Hypothalamus (tissue), 51 donors: Measurements from ENCODE around the gene KRT78.

Source experiments
- DNase-seq, 51 donors: peaks; one replicate each; lab custom pipeline; 2025; lab: John Stamatoyannopoulos, UW

KRT78 gene

DNA sequence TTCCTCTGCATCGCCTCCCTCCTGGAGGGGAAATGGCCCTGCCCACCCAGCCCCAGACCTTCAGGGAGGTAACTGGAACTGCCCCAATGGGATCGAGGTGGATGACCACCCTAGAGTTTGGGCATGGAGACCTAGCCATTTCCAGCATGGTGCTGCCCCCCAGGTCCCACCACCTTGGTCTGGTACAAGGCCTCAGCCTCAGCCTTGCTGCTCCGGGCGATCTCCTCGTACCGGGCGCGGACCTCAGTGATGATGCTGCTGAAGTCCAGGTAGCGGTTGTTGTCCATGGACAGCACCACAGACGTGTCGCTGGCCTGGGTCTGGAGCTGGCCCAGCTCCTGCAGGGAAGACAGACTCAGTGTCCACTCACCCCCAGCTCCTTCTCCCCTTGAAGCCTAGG is 4.4 kb downstream of the KRT78 start:
- DNase-seq, result no peak

DNA sequence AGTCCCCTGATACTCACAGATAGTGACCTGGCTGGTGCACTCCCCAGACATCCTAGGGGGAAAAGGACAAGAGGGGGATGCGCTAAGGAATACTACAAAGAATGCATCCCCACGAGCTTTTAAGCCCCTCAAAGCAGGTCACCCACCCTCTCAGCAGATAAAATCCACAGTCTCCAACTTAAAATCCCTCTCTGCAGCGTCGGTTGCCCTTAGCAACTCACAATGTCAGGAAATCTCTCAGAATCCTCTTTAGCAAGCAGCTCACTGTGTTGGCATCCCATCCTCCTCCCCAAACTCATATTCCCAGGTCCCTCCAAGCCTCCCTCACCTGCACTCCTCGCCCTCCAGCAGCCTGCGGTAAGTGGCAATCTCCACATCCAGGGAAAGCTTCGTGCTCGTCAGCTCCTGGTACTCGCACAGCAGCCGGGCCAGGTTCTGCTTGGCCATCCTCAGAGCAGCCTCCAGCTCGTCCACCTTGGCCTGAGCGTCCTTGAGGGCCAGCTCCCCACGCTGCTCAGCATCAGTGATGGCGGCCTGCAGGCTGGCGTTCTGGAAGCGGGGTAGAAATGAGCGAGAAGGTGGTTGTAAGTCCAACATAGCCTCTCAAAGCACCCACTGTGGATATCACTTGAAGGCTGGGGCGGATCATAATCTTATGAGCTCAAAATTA is 9.2 kb downstream of the KRT78 start:
- DNase-seq, result no peak

DNA sequence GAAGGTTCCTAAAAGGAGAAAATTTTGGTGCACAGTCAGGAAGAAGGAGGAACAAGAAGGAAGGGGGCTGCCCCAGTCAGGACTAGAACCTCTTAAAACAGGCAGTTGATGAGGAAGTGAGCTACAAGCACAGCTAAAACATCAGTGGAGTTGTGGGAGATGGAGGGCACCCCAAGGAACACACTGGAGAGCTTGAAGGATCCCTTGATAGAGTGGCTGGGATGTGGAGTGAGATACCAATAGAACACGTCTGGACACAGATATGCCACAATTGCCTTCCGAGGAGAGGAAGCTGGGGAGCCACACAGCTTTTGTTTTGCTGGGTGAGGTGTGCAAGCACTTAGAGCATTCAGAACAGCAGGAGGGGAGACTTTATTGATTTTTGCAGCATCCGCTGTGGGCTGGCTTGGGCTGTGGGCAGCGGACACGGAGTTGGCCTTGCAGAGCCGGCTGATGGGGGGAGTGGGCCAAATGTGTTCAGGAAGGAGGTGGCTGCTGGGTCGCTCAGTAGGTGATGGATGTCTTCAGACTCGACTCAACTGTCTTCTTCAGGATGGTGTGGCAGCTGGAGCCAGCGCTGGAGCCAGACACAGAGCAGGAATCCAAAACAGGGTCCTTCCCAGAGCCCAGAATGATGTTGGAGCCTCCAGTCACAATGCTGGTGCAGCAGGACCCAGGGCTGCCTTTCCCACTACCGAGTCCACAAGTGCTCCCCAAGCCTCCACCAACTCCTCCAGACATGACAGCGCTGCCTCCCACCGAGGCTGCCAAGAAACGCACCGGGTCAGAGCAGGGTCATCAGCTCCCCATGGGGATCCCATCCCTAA is 10.0 kb downstream of the KRT78 start:
- no peak for DNase-seq

DNA sequence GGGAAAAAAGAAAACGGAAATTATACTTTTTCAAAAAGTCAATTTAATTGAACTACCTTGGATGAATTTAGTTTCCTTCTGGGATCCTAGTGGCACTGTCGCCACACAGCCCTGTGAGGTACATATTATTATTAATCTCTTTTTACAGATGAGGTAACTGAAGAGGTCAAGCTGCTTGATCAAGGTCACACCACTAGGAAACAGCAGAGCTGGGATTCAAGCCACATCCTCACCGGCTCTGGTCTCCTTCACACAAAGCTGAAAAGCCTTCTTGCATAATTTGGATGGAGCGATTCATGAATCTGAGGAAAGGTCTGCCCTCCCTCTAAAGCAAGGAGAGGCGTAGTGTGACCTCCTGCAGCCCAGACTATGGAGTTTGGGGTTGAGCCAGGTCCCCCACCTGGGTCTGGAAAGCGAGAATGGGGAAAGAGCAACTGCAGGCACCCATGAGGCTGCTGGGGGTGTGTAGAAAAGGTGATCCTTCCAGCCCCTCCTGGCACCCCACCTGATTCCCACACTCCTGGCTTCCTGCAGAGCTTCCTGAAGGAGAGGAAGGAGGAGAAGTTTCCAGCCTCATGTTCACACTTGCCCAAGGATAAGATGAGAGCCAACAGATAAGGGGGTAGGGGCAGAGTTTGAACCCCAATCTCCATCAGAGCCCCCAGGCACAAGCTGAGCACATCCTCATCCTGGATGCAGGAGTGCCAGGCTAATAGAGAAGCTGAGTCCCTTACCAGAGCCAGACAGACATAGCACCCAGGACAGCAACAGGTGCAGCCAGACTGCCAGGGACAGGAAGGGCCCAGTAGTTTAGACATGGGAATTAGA is 10.8 kb downstream of the KRT78 start:
- DNase-seq, result no peak

DNA sequence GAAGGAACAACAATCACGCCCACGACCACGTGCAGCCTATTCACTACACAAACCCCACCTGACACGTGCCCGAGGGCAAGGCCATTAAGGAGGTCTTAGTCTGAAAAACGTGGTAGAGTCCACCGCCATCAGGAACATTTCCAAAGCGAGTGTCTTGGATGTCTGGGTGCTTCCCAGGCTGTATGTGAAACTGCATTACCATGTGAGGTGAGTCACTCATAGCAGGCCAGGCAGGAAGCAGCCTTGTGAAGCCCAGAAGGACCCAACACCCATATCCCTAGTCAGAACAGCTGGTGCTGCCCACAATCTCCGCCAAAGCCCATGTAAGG is 11.4 kb downstream of the KRT78 start:
- DNase-seq, result peak in 1 of 51 donors; percentile 1

DNA sequence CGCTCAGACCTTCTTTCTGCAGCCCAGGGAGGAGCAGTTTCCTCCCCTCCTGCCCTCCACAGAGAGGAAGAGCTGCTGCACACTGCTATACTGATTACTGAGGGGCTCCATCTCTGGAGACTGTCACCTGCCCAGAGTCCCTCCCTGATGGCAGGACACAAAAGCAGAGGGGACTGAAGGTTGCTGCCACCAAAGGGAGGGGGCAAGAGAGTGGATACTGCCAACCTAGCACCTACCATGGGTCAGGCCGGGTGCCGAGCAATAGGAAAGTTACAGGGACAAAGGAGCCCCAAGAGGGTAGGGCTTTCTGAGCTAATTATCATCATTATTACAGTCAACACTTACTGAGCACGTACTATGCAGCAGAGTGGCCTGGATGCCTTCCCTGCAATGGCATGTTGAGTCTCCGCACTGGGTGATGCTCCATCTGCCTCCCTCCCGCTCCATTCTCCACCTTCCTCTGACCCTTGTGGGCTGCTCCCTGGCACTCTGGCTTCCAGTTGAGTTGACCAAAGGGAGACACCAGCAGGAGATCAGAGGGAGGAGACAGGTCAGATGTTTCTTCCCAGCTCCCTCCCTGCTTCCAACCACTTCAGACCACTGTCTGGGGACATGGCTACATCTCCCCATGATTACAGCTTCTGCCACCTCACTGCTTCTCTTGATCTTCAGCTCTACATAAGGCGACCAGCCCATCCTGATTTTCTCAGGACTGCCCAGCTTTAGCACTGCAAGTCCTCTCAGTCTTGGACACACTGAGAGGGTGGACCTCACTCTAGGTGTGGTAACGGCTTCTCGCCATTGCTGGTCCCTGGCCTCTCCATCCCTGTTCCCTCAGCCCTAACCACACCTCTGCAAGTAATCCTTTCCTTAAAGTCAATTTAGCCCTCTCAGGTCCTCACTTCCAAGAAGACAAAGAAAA is 12.0 kb downstream of the KRT78 start:
- no peak for DNase-seq

DNA sequence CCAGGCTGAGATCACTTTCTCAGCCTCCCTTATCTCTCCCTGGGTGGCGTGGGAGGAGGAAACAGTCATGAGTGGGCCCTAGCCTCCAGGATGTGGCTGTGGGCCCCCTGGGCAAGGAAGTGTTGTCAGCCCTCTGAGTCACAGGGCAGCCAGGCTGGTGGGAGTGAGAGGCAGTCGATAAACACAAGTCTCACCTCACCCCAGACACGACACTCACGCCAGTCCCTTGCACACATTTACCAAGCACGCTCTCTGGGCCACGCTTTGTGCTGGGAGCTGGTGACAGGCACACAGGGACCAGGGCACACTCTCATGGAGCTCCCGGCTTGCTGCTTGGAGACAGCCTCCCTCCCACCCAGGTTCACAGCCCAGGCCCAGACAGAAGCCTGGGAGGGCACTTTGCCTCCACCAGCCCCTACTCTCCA is 12.7 kb downstream of the KRT78 start:
- DNase-seq, result peak in 1 of 51 donors; percentile 5

DNA sequence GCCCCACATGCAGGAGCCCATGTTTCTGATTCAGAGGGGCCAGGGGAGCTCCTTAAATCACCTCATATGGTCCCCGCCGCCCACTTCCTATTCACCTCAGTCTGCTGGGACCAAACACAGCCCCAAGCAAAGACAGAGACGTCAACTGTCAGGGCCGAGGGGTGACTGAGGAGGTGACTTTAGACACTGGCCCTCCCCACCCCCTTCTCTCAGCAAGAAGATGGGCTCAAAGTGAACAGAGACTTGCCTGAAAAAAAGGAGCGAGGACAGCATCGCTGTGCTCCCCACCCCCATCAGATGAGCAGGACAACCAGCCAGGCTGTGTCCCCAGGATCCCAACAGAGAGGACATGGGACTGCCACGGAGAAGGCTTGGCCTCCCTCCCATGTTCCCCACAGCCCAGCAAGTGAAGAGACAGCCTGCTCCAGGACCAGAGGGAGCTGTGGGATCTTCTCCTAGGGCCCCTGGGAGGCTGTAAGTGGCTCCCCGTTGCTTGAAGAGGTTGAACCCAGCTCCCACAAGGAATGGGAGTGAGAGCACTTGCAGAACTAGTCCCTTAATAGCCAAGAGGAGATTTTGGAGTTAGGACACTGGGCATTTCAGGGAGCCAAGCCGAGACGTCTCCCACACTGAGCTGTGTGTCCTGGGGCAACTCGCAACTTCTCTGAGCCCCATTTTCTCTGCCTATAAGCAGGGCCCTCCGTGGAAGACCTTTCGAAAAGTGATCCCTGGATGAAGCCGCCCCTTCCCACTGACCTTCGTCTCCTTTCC is 13.3 kb downstream of the KRT78 start:
- DNase-seq, result no peak

DNA sequence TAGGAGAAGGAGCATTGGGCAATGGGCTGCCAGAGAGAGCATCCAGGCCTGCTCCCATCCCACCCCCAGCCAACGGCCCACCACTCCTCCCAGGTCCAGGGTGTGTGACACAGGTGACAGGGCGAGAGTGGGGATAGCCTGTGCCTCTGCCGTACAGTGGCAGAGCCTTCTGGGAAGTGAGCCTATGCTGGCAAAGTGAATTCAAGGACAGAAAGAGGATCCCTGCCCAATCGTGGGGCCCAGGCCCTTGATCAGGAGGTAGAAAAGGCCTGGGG is 14.1 kb downstream of the KRT78 start:
- no peak for DNase-seq

DNA sequence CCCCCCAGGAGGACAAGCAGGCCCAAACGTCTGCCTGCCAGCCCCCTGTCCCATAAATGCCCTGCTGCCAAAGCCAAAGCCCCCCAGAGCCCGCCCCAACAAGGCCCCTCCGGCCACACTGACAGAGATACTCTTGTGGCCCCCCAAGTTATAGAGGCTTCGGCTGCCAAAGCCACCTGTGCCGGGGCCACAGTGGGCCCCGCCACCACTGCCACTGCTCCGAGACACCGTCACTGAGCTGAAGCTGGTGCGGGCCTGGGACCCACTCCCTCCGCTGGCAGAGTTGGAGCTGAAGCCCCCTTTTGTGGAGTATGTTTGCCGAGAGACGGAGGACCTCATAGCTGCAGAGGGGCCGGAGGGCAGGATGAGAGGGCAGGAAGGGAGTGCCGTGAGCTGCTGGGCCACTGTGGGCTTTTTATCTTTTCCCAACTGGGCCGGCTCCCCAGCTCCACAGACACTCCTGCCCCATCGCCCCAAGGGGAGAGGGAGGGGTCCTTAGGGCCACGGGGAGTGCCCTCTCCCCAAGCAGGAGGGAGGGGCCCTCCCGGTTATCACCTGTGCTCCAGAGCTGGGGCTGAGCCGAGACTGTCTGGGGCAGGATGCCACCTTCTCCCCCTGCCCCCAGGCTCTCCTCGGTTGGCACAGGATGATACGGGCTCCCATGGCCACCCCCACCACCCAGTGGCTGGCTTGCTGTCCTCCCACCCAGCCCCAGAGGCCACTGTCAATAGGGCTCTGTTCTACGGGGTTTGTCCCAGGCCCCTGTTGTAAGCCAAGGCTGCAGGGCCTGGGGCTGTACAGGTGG is 14.7 kb downstream of the KRT78 start, which contains the start of gene KRT79:
KRT79 (minus strand) TSS at position 390 of the 805 bp plus-strand sequence; CDS start at position 339, 51 bp downstream.
- DNase-seq, result no peak

DNA sequence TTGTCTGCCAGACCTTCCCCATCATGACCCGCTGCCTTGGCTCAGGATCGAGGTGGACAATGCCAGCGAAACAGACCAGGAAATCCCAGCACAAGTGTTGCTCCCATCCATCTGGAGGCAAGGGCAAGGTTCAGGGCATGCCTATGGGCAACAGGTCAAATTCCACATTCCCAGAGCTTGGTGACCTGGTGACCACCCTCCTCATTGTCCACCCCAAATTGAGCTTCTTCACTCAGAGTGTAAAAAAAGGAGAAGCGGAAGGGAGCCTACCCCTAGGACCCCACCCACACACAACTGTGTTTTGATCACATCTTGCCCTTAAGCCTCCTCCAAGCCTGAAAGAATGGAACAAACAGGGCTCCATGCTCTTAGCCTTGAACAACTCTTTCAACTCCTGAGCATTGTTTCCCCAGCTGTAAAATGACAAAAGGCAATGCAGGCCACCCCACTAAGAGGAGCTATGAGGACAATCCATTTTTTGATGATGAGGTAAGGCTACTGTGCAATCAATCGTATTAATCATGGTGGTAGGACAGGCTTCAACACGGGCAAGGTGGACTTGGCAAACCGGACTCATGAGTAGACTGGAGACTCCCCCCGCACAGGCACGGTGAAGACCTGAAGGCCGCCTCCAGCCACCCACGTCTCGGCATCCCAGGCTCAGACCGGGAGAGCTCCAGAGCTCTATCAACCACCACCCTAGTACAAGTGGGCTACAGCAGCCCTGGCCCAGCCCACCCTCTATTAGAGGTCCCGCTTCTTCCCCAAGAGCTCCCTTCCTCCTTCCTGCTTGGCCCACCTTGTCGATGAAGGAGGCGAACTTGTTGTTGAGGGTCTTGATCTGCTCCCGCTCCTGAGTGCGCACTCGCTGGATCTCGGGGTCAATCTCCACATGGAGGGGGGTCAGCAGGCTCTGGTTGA is 15.5 kb downstream of the KRT78 start:
- DNase-seq, result no peak

DNA sequence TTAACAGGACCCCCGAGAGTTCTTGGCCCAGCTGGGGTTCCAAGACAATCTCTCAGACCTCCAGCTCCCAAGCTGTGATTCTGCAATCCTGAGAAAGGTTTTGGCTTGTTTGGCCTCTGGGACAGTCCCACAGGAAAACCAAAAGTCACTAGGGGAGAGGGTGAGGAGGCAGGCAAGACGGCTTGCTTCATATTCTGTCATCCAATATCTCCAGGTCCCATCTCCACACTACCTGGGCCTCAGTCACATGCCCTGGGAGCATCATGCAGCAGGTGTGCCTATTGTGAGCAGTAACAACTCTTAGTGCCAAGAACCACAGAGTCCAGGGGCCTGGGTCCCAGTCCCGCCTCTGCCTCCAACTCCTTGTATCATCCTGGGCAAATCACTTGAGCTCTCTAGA is 16.3 kb downstream of the KRT78 start:
- DNase-seq, result no peak

DNA sequence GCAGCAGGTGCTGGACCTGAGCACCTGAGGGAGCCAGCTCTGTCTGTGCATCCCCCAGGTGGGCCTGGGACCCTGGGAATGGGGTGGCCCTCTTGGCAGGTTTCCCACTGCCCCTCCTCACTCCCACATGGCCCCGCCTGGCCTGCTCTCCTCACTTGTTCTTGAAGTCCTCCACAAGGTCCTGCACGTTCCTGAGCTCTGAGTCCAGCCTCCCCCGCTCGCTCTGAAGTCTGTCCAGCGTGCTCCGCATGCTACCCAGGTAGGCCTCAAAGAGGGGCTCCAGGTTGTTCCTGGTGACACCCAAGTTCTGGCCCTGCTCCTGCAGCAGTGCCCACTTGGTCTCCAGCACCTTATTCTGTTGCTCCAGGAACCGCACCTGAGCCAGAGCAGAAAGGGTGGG is 17.5 kb downstream of the KRT78 start:
- no peak for DNase-seq

DNA sequence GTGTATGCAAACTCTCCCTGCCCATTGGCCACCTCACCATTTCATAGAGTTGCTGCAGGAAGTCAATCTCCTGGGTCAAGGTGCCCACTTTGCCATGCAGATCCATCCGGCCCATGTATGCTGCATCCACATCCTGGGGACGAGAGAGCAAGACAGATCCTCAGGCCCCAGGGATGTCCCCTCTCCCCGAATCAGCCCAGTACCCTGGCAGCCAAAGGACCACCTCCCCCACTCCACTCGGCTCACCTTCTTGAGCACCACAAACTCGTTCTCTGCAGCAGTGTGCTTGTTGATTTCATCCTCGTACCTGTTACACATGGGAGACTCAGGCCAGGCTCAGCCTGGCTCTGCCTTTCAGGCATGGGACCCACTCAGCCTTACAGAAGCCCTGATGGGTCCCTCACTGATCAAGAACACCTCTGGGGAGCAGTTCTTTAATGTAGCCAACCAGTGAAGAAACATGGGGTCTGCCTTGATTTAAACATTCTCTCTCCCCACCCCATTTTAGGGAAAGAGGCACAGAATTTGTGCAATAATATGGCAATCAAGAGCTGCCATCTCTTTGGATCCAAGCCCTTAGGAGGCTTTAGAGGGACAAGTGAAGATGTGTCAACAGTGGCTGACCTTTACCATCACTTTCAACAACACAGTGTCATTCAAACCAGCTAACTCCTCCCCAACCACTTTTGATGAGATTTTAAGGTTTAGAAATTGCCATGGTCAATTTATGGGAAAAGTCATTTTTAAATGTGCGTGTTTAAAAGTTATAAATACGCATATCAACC is 18.6 kb downstream of the KRT78 start:
- DNase-seq, result no peak

DNA sequence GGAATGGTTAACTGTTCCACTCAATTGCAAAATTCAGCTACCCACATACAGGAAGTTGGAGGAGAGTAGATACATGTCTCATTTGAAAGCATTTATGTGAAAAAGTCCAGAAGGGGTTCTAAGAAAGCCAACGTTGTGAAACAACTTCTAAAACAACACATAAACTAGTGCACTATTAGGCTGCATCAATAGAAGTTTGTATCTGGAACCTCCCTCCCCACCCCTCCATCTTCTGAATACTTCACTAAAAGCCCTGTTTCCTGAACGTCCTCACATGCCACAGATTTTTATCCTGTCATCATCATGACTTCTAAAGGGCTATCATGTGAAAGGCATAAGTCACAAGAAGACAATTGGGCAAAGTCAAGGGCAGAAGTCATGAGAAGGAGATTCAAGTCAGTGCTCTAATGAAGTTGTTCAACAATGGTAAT is 20.2 kb downstream of the KRT78 start:
- DNase-seq, result no peak

DNA sequence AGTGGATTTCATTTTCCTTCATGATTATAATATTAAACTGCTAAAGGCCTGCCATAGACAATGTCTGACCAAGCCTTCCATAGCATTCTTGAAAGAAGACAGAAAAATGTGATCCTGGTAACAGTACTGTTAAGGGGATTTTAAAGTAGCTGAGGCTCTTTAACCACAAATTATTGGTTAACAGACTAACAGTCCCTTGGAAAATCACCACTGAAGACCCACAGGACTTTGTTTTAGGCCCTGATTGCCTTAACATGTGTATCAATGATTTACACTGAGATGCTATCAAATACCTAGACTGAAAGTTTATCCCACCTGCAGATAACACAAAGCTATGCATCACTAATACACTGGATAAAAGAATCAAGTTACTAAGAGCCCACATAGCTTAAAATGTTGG is 20.6 kb downstream of the KRT78 start:
- no peak for DNase-seq

DNA sequence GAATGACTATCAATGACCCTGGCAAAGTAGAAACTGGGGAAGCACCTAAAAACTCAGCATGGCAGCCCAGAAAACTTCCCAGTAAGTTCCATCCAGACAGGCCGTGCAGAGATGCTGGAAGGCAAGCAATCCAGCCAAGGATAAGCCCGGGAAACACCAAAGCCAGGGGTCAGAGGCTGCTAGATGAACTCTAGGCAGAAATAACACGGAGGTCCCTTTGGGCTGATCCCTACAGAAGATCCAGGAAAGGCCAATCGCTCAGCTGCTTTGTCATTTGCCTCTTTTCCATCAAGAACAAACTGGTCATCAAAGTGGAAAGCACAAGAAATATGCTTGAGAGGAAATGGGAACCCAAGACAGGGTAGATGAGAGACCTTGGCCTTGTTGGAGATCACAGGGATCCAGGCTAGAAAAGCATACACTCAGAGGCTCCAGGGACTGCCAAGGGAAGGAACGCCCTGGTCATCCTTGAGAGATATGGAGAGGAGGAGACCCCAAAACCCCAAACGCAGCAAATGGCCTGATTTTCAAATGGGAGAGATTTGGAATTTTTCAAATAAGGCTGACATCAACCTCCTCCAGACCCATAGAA is 21.2 kb downstream of the KRT78 start:
- no peak for DNase-seq
